Hematopoietic multipotent progenitor cell treated with erythropoietin and hydrocortisone succinate and interleukin-3 and kit ligand, for 15 days (in vitro differentiated cells): Measurements from ENCODE around the gene LAMC3.
"Not testable (repeated sequence)": the region's sequence is repeated elsewhere in the genome, so short reads cannot be mapped to it uniquely, and the experiment has no call there.

Source experiments
- DNase-seq: peaks from one replicate; pipeline ENCODE4 v3.0.0-alpha.2; 2015; ENCODE audit warnings: low spot score

LAMC3 gene

DNA sequence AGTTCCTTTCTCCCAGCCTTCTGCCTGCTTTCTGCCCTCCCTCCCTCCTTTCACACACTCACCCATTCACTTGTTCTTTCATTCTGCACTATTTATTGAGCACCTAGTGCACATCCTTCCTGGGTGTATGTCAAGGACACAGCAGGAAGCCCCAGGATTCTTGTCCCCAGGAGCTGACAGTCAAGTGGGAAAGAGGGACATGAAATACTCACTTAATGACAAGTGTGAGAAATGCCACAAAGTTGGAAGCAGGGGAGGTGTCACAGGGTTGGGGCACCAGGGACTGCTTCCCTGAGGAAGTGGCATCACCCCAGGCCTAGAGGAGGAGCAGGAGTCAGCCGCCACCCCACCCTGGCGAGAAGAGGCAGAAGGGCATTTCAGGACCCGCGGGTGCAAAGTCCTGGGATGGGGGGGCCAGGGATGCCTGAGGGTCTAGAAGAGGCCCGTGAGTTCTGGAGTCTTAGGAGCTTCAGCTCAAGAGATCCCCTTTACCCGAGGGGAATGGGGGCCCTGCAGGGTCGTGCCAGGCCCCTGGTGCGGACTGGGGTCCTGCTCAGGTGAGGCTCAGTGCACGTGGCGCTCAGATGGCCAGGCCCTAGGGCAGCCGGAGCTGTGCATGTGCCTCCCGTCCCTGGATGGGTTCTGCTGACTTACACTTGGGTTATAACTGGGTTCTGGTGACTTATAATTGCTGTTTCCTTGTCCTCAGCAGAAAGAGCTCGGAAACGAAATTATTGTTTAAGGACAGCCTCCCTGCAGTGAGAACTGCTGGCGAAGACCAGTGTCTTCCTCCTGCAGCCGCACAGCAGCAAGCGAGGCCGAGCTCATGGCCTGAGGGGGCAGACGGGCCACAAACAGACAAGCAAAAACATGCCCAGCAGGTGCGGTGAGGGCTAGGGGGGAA is 16.9 kb upstream of the LAMC3 start:
- DNase-seq = no peak

DNA sequence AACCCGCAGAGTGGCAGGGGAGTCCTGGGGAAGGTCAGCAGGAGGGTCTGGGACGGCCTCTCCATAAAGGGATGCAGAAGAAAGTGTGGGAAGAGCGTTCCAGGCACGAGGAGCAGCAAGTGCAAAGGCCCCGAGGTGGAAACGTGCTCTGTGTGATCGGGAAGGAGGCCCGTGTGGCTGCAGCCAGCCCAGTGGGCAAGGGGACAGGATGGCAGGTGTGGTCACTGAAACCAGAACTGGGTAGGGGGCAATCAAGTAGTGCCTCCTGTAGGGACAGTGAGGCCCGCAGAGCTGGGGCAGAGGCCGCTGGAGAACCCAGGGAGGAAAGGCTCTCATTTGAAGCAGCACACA is 16.3 kb upstream of the LAMC3 start:
- DNase-seq = no peak

- DNase-seq = no peak
Measured at GRCh38 chr9:130993303-130994030, 15.5 kb upstream of the LAMC3 start.

GRCh38 chr9:130994135-130995085 is 14.6 kb upstream of the LAMC3 start:
- DNase-seq = no peak

DNA sequence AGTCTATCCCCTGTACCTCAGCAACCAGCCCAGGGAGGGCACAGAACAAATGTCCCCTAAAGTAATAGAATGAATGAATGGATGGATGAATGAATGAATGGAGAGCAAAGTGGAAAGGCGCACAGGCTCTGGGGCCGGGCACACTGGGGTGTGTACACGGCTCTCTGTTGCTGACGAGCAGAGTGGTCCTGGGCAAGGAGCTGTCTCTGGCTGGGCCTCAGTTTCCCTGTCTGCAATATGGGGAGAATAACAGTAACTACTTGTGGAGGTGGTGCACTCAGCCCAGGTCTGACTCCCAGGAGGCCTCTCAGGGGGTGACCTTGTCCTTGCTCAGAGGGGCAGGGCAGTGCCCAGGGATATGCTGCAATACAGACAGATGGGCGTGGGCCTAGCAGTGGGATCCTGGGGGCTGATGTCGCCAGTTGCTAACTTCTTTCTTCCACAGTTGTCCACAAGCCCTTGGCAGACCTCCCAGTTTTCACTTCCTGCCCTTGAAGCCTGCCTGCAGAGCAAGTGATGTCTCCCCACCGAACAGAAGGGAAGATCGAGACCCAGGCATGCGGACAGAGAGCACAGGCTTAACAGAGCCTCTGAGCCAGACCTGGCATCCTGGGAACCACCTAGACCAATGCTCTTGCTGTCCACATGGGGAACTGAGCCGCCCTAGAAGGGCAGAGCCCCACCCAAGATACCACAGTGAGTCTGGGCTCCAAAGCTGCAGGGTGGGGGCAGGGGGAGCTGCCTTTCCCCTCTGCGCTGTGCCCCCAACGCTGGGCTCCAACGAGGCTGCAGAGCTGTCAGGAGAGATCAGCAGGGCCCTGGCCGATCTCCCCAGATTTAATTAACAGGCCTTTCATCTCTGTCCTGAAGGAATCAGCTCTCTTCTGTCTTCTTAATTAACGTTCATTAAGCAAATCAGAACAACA is 13.6 kb upstream of the LAMC3 start:
- DNase-seq = no peak

DNA sequence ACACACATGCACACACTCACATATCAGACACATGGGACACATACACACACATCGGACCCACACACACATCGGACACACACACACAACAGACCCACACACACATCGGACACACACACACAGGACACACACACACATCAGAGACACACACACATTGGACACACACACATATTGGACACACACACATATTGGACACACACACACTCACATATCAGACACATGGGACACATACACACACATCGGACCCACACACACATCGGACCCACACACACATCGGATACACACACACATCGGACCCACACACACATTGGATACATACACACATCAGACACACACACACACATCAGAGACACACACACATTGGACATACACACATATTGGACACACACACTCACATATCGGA is 12.8 kb upstream of the LAMC3 start:
- DNase-seq = no peak

DNA sequence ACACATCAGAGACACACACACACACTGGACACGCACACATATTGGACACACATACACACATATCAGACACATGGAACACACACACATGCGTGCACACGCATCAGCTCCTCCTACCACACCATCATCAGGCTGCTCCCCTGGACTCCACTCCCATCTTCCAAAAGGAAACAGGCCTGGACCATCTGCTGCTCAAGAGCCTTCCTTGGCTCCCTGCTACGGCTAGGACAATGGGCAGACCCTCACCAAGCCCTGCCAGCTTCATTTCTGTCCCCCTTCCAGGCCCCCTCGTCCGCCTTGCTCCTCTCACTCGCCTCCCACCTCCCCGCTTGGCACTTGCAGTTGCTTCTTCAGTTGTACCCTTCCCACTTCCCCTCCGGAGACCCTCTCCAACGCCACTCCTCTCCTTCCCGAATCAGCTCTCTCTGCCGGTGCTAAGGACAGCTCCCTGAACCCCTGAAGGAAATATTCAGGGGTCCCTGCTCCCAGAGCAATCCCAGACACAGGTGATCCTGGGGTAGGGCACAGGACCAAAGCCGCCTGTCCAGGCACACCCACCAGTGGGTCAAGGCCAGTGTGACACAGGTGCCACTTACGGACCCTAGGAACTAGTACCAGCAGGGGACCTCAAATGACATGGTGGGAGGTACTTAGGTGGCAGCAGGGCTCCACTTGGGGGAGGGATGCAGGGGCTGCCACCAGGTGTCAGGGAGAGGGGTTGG is 12.1 kb upstream of the LAMC3 start:
- DNase-seq = no peak

DNA sequence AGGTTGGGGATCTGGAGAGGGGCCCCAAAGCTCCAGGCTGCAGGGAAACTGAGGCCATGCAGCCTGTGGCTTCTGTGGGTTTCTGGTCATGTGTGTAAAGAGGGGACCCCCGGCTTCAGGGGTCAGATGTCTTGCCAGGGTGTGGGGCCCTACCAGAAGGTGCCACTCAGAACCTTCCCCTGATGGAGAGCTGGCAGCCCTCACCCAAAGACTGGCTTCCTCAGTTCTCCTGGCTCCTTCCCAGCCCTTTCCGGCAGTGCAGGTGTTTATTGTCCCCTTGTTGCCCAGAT is 11.6 kb upstream of the LAMC3 start:
- DNase-seq = no peak

GRCh38 chr9:130997925-130998596 is 10.9 kb upstream of the LAMC3 start:
- peak; percentile 42 for DNase-seq

- no peak for DNase-seq
Measured at GRCh38 chr9:130998597-130999244, 10.3 kb upstream of the LAMC3 start.

DNA sequence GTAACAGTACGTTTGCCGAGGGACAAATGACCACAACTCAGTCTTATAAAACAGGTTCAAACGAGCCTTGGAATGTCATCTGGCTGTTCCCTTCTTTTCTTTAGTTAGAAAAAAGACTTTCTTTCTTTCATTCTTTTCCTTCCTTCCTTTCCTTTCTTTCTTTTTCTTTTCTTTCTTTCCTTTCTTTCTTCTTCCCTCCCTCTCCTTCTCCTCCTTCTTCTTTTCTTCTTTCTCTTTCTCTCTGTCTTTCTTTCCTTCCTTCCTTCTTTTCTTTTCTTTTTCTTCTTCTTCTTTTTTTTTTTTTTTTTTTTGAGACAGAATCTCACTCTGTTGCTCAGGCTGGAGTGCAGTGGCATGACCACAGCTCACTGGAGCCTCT is 9.7 kb upstream of the LAMC3 start:
- DNase-seq = no peak

DNA sequence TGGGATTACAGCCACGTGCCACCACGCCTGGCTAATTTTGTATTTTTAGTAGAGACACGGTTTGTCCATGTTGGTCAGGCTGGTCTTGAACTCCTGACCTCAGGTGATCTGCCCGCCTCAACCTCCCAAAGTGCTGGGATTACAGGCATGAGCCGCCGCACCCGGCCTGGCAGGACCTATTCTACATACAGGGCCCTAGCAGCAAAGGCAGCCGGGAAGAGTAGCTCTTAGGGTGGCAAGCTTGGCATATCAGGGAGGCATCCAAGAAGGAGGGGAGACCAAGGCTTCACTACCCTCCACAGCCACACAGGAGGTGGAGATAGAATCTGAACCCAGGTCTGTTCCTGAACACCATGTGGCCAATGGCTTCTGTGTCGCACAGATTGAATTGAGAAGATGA is 8.4 kb upstream of the LAMC3 start:
- DNase-seq = not testable (repeated sequence)

- DNase-seq = no peak
Measured at GRCh38 chr9:131001021-131001420, 8.0 kb upstream of the LAMC3 start.

DNA sequence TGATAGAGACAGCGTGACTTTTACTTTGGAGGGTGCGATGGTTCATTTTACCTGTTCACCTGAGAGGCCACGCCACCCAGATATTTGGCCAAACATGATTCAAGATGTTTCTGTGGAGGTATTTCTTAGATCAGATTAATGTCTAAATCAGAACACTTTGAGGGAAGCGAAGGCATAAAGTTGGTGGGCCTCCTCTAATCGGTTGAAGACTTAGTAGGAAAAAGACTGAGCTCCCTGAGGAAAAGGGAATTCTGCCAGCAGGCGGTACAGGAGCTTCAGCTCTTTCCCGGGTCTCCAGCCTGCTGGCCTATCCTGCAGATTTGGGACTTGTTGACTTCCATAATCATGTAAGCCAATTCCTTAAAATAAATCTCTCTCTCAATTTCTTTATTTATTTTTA is 7.0 kb upstream of the LAMC3 start:
- DNase-seq = no peak

GRCh38 chr9:131006601-131007000 is 2.4 kb upstream of the LAMC3 start:
- no peak for DNase-seq

GRCh38 chr9:131008086-131008485 is 888 bp upstream of the LAMC3 start:
- DNase-seq = no peak

DNA sequence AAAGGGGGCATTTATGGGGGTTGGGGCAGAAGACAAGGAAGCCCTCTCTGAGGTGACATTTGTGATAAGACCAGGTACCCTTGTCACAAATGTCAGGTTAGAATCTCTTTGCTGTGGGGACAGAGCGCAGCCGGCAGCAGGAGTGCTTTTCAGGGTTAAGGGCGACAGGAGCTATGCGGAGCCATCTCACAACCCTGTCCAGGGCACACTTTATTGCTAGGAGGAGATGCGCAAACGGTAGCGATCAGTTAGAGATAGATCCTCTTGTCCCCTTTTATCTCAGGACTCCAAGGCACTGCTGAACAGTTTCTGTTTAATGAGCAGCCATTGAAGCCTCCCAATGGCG is 438 bp upstream of the LAMC3 start:
- DNase-seq = no peak

GRCh38 chr9:131010482-131011273 is 1.7 kb downstream of the LAMC3 start:
- no peak for DNase-seq
